ENCODE measurements around the gene KLHL17.
A peak's percentile ranks its signal among the peaks of the same experiment; 100 is the strongest.

The KLHL17 gene

DNA sequence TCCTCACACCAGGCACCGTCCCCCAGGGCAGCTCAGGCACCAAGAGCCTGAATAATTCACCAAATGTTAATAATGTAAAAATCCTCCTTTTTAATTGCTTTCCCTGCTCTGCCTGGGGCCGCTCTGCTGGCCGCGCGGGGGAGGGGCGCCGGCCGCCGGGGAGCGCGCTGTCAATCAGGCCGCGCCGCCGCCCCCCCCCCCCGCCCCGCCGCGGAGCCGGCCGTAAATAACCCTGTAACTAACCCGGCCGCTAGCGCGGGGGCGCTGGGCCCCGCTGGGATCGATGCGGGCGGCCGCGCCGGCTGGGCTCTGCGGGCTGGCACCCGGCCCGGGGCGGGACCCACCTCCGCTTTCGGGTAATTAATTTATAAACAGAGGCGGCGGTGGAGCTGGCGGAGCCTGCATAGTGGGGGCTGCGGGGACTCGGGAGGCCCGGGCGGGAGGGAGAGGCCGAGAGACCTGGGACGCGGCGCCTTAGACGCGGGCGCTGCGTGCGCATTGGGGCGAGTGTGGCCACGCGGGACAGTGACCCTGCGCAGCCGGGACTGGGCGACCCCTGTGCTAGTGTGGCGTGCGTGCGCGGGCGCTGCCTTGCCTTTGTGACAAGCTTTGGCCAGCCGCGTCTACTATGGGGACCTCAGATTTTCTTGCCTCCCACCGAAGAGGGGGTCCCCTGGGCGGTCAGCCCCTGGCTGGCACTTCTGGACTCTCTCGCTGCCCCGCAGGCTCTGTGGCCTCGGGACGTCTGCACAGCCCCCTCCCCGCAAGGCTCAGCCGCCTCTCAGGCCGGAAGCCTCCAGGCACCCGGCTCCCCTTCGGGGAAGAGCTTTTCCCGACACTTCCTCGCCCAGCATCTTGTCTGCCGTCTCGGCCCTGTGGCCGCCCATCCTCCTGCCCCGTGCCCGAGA lies 20.0 kb upstream of the KLHL17 start:
- DNase-seq (ENCODE audit: insufficient read length, low spot score) (peak; percentile 68), FAIRE-seq (no peak)
- no peak for TF ChIP-seq POLR2AphosphoS5 (IDR thresholded peaks at IDR 0.05; ENCODE audit: low read depth, low read length)
- TF ChIP-seq POU2F2 (IDR thresholded peaks at IDR 0.05; ENCODE audit: low read depth, low read length), result no peak
- no peak for TF ChIP-seq SPI1 (IDR thresholded peaks at IDR 0.05; ENCODE audit: low read depth, low read length)
- TF ChIP-seq TAF1 (IDR thresholded peaks at IDR 0.05; ENCODE audit: low read depth, low read length), result no peak
- no peak for TF ChIP-seq PAX5 (IDR thresholded peaks at IDR 0.05; ENCODE audit: insufficient read depth, low read length, severe bottlenecking)
- TF ChIP-seq POLR2A (IDR thresholded peaks at IDR 0.05; ENCODE audit: low read depth, low read length), result no peak

GRCh38 chr1:941015-941587 lies 19.3 kb upstream of the KLHL17 start:
- peak; percentile 5 for FAIRE-seq
- no peak for DNase-seq (ENCODE audit: insufficient read length, low spot score)
- TF ChIP-seq PAX5 (IDR thresholded peaks at IDR 0.05; ENCODE audit: insufficient read depth, low read length, severe bottlenecking) (no peak), POLR2A (IDR thresholded peaks at IDR 0.05; ENCODE audit: low read depth, low read length) (no peak), POU2F2 (IDR thresholded peaks at IDR 0.05; ENCODE audit: low read depth, low read length) (no peak), POLR2AphosphoS5 (IDR thresholded peaks at IDR 0.05; ENCODE audit: low read depth, low read length) (no peak), TAF1 (IDR thresholded peaks at IDR 0.05; ENCODE audit: low read depth, low read length) (no peak), SPI1 (IDR thresholded peaks at IDR 0.05; ENCODE audit: low read depth, low read length) (no peak)

GRCh38 chr1:941588-942383 lies 18.6 kb upstream of the KLHL17 start:
- DNase-seq (ENCODE audit: insufficient read length, low spot score) (peak; percentile 85), FAIRE-seq (no peak)
- TF ChIP-seq POU2F2 (IDR thresholded peaks at IDR 0.05; ENCODE audit: low read depth, low read length) (no peak), POLR2AphosphoS5 (IDR thresholded peaks at IDR 0.05; ENCODE audit: low read depth, low read length) (no peak), TAF1 (IDR thresholded peaks at IDR 0.05; ENCODE audit: low read depth, low read length) (no peak), PAX5 (IDR thresholded peaks at IDR 0.05; ENCODE audit: insufficient read depth, low read length, severe bottlenecking) (no peak), SPI1 (IDR thresholded peaks at IDR 0.05; ENCODE audit: low read depth, low read length) (no peak), POLR2A (IDR thresholded peaks at IDR 0.05; ENCODE audit: low read depth, low read length) (no peak)

GRCh38 chr1:942411-942821 lies 18.0 kb upstream of the KLHL17 start:
- FAIRE-seq (no peak), DNase-seq (ENCODE audit: insufficient read length, low spot score) (no peak)
- TF ChIP-seq POLR2AphosphoS5 (IDR thresholded peaks at IDR 0.05; ENCODE audit: low read depth, low read length), result no peak
- no peak for TF ChIP-seq POLR2A (IDR thresholded peaks at IDR 0.05; ENCODE audit: low read depth, low read length)
- TF ChIP-seq SPI1 (IDR thresholded peaks at IDR 0.05; ENCODE audit: low read depth, low read length), result no peak
- TF ChIP-seq TAF1 (IDR thresholded peaks at IDR 0.05; ENCODE audit: low read depth, low read length), result no peak
- no peak for TF ChIP-seq PAX5 (IDR thresholded peaks at IDR 0.05; ENCODE audit: insufficient read depth, low read length, severe bottlenecking)
- TF ChIP-seq POU2F2 (IDR thresholded peaks at IDR 0.05; ENCODE audit: low read depth, low read length), result no peak

- TF ChIP-seq POU2F2 (IDR thresholded peaks at IDR 0.05; ENCODE audit: low read depth, low read length), result no peak
- TF ChIP-seq POLR2A (IDR thresholded peaks at IDR 0.05; ENCODE audit: low read depth, low read length), result no peak
- TF ChIP-seq PAX5 (IDR thresholded peaks at IDR 0.05; ENCODE audit: insufficient read depth, low read length, severe bottlenecking), result no peak
- no peak; the same call in 1 of the 2 replicates for TF ChIP-seq POLR2AphosphoS5 (IDR thresholded peaks at IDR 0.05; ENCODE audit: low read depth, low read length)
- no peak for TF ChIP-seq TAF1 (IDR thresholded peaks at IDR 0.05; ENCODE audit: low read depth, low read length)
- no peak for TF ChIP-seq SPI1 (IDR thresholded peaks at IDR 0.05; ENCODE audit: low read depth, low read length)
- no peak for FAIRE-seq
- no peak for DNase-seq (ENCODE audit: insufficient read length, low spot score)
Observed at GRCh38 chr1:942864-943533, 17.4 kb upstream of the KLHL17 start.

- no peak for DNase-seq (ENCODE audit: insufficient read length, low spot score)
- no peak for TF ChIP-seq POLR2AphosphoS5 (IDR thresholded peaks at IDR 0.05; ENCODE audit: low read depth, low read length)
- TF ChIP-seq TAF1 (IDR thresholded peaks at IDR 0.05; ENCODE audit: low read depth, low read length), result no peak
- no peak for TF ChIP-seq PAX5 (IDR thresholded peaks at IDR 0.05; ENCODE audit: insufficient read depth, low read length, severe bottlenecking)
- no peak for TF ChIP-seq POU2F2 (IDR thresholded peaks at IDR 0.05; ENCODE audit: low read depth, low read length)
- no peak for TF ChIP-seq POLR2A (IDR thresholded peaks at IDR 0.05; ENCODE audit: low read depth, low read length)
- TF ChIP-seq SPI1 (IDR thresholded peaks at IDR 0.05; ENCODE audit: low read depth, low read length), result no peak
- FAIRE-seq, result no peak
Observed at GRCh38 chr1:943545-944340, 16.6 kb upstream of the KLHL17 start.

- DNase-seq (ENCODE audit: insufficient read length, low spot score), result no peak
- no peak for FAIRE-seq
- TF ChIP-seq POLR2AphosphoS5 (IDR thresholded peaks at IDR 0.05; ENCODE audit: low read depth, low read length) (no peak), PAX5 (IDR thresholded peaks at IDR 0.05; ENCODE audit: insufficient read depth, low read length, severe bottlenecking) (no peak), SPI1 (IDR thresholded peaks at IDR 0.05; ENCODE audit: low read depth, low read length) (no peak), POLR2A (IDR thresholded peaks at IDR 0.05; ENCODE audit: low read depth, low read length) (no peak), POU2F2 (IDR thresholded peaks at IDR 0.05; ENCODE audit: low read depth, low read length) (no peak), TAF1 (IDR thresholded peaks at IDR 0.05; ENCODE audit: low read depth, low read length) (no peak)
Observed at GRCh38 chr1:944341-945325, 15.8 kb upstream of the KLHL17 start.
